ENCODE results near the gene ANKRD6. TPM values are rescaled to one million over a fixed set of nuclear protein-coding genes. Genes with fewer than 3 reads are reported as not detected.

ANKRD6 gene
- total RNA-seq, 1 experiment from 2014 or later: 25.4 TPM

DNA sequence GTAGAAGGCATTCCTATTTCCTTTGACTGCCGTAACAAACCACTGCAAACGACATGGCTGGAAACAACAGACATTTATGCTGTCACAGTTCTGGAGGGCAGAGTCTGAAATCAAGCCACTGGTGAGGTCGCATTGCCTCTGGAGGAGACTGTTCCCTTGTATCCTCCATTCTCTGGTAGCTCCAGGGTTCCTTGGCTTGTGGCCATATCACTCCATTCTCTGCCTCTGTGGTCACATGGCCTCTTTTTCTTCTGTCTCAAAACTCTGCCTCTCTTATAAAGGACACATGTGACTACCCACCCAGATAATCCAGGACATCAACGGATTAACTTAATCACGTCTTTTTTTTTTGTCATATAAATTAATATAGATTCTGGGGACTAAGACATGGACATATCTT is 121.2 kb downstream of the ANKRD6 start:
- intact Hi-C loops (cut with micrococcal nuclease; ENCODE audit: unreplicated experiment): no loop called here
- no TSS peak for BruUV-seq (replicated peaks)
- TF ChIP-seq CTCF (conservative IDR thresholded peaks at IDR 0.05; ENCODE audit: low read depth, low read length) (no peak), EZH2 (IDR thresholded peaks at IDR 0.05; ENCODE audit: borderline replicate concordance, low read depth, low read length, poor library complexity, severe bottlenecking) (no peak)
- Histone ChIP-seq H3K27ac (ENCODE audit: low read depth, low read length, poor library complexity, severe bottlenecking) (no peak overlapping the region), H3K27me3 (replicated peaks; ENCODE audit: insufficient read depth, low read depth, low read length, poor library complexity) (no peaks in the 10 kb centered on the region), H3K4me1 (ENCODE audit: insufficient read depth, low read length, poor library complexity, severe bottlenecking) (peaks cover 19% of the 10 kb centered on the region), H3K9me3 (ENCODE audit: low read depth, low read length, poor library complexity, severe bottlenecking) (peaks cover 4% of the 10 kb centered on the region), H3K4me3 (ENCODE audit: low read depth, low read length, poor library complexity, severe bottlenecking) (no peak overlapping the region), H3K36me3 (ENCODE audit: insufficient read depth, low read length, poor library complexity, severe bottlenecking) (no peaks in the 10 kb centered on the region)
- CTCF ChIA-PET: no interaction called here
- POLR2A ChIA-PET (ENCODE audit: low non-redundant PET): no interaction called here
- DNase-seq (ENCODE audit: low spot score): peak; percentile 43

- POLR2A ChIA-PET (ENCODE audit: low non-redundant PET): no interaction called here
- DNase-seq (ENCODE audit: low spot score): no peak
- TF ChIP-seq EZH2 (IDR thresholded peaks at IDR 0.05; ENCODE audit: borderline replicate concordance, low read depth, low read length, poor library complexity, severe bottlenecking): no peak
- no peak for TF ChIP-seq CTCF (conservative IDR thresholded peaks at IDR 0.05; ENCODE audit: low read depth, low read length)
- Histone ChIP-seq H3K27me3 (replicated peaks; ENCODE audit: insufficient read depth, low read depth, low read length, poor library complexity) (no peaks in the 10 kb centered on the region), H3K27ac (ENCODE audit: low read depth, low read length, poor library complexity, severe bottlenecking) (no peak overlapping the region), H3K36me3 (ENCODE audit: insufficient read depth, low read length, poor library complexity, severe bottlenecking) (no peaks in the 10 kb centered on the region), H3K9me3 (ENCODE audit: low read depth, low read length, poor library complexity, severe bottlenecking) (peaks cover 4% of the 10 kb centered on the region), H3K4me1 (ENCODE audit: insufficient read depth, low read length, poor library complexity, severe bottlenecking) (peaks cover 19% of the 10 kb centered on the region), H3K4me3 (ENCODE audit: low read depth, low read length, poor library complexity, severe bottlenecking) (no peak overlapping the region)
- intact Hi-C loops (cut with micrococcal nuclease; ENCODE audit: unreplicated experiment): no loop called here
- BruUV-seq (replicated peaks): no TSS peak
- CTCF ChIA-PET: no interaction called here
Measured at GRCh38 chr6:89555031-89555430, 122.1 kb downstream of the ANKRD6 start.

- H3K4me1 ChIP-seq (ENCODE audit: insufficient read depth, low read length, poor library complexity, severe bottlenecking): peaks cover 19% of the 10 kb centered on the region
- H3K4me3 ChIP-seq (ENCODE audit: low read depth, low read length, poor library complexity, severe bottlenecking): no peak overlapping the region
- DNase-seq (ENCODE audit: low spot score): no peak
- H3K27me3 ChIP-seq (replicated peaks; ENCODE audit: insufficient read depth, low read depth, low read length, poor library complexity): no peaks in the 10 kb centered on the region
- ChIA-PET POLR2A (ENCODE audit: low non-redundant PET) (no interaction called here), CTCF (no interaction called here)
- no peaks in the 10 kb centered on the region for H3K36me3 ChIP-seq (ENCODE audit: insufficient read depth, low read length, poor library complexity, severe bottlenecking)
- peaks cover 4% of the 10 kb centered on the region for H3K9me3 ChIP-seq (ENCODE audit: low read depth, low read length, poor library complexity, severe bottlenecking)
- no TSS peak for BruUV-seq (replicated peaks)
- no peak overlapping the region for H3K27ac ChIP-seq (ENCODE audit: low read depth, low read length, poor library complexity, severe bottlenecking)
- intact Hi-C loops (cut with micrococcal nuclease; ENCODE audit: unreplicated experiment): no loop called here
- no peak for TF ChIP-seq EZH2 (IDR thresholded peaks at IDR 0.05; ENCODE audit: borderline replicate concordance, low read depth, low read length, poor library complexity, severe bottlenecking)
- no peak for TF ChIP-seq CTCF (conservative IDR thresholded peaks at IDR 0.05; ENCODE audit: low read depth, low read length)
Measured at GRCh38 chr6:89555806-89556205, 122.9 kb downstream of the ANKRD6 start.

Data from A673 (cell line).